ENCODE data around the gene TTC3. TPM values are rescaled to one million over a fixed set of nuclear protein-coding genes. Genes with fewer than 3 reads are reported as not detected.

TTC3 gene
- total RNA-seq, result 100 to 1,000 TPM in 1 of 3 donors, 10 to 100 TPM in 2; 67.2 to 126 (median 98.1) TPM
- long read RNA-seq, donor 1, partial matches to known transcripts, result 23 of 45 reads
- long read RNA-seq, donor 1, other reads (novel, unspliced or antisense), result 19 of 45 reads
- long read RNA-seq, donor 2, partial matches to known transcripts, result 32 of 44 reads
- long read RNA-seq, donor 2, other reads (novel, unspliced or antisense), result 10 of 44 reads

DNA sequence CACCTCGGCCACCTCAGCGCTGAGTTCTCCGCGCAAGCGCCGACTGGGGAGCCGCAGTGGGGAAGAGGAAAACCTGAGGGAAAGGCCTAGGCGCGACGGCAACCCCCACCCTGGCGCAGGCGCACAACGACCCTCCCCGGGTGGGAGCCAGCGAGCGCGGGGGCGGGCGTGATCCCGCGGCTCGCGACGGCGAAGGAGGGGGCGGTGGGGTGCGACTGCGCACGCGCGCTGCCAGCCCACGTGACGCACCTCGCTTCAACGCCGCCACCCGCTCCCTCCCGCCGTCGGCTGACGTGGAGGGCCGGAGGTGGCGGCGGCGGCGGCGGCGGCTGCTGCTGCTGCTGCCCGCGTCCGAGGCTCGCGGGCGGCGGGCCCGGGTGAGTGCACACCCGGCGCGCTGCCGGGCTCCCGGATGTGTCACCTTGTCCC lies at the start of gene TTC3, which contains the start of gene PIGP:
Gene TTC3 (plus strand): TSS at position 267 of the 429 bp plus-strand sequence. CDS start 14,004 bp downstream, outside the sequence.
Gene PIGP (minus strand): TSS at position 84 of the 429 bp plus-strand sequence. CDS start 556 bp downstream, outside the sequence.
- intact Hi-C loops (cut with DNase I, micrococcal nuclease), result no loop called here
- DNase-seq (peak; percentile 93 to 98 (median 95)), ATAC-seq (peak; percentile 92)
- Histone ChIP-seq H3K36me3 (ENCODE audit: low read depth) (no peaks in the 10 kb centered on the region), H3K9me3 (no peaks in the 10 kb centered on the region), H3K4me3 (peak within 1 kb of the TSS; percentile 69), H3K4me1 (ENCODE audit: low read depth) (peaks cover 11% of the 10 kb centered on the region)
- no peak for TF ChIP-seq CTCF (IDR thresholded peaks at IDR 0.05)

- Histone ChIP-seq H3K4me1 (ENCODE audit: low read depth) (no peaks in the 10 kb centered on the region), H3K9me3 (no peaks in the 10 kb centered on the region), H3K4me3 (no peak overlapping the region), H3K36me3 (ENCODE audit: low read depth) (no peaks in the 10 kb centered on the region)
- TF ChIP-seq CTCF (IDR thresholded peaks at IDR 0.05), result no peak
- intact Hi-C loops (cut with DNase I, micrococcal nuclease), result no loop called here
- no peak for ATAC-seq
- no peak for DNase-seq
Observed at GRCh38 chr21:37026499-37026898, 46.6 kb upstream of the TTC3 start.

DNA sequence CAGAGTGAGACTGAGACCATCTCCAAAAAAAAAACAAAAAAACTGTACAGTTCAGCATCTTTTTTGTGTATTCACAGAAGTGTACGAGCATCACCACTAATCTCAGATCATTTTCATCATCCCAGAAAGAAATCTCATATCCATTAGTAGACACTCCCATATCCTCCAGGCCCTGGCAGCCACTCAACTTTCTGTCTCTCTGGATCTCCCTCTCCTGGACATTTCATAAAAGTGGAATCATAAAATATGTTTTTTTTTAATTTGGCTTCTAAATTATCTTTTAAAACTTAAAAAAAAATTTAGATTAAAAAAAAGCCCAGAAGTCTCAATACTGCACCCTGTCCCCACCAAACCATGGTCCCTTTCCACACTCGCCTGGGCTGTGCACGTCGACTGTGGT lies 44.5 kb upstream of the TTC3 start:
- intact Hi-C loops (cut with DNase I, micrococcal nuclease), result no loop called here

DNA sequence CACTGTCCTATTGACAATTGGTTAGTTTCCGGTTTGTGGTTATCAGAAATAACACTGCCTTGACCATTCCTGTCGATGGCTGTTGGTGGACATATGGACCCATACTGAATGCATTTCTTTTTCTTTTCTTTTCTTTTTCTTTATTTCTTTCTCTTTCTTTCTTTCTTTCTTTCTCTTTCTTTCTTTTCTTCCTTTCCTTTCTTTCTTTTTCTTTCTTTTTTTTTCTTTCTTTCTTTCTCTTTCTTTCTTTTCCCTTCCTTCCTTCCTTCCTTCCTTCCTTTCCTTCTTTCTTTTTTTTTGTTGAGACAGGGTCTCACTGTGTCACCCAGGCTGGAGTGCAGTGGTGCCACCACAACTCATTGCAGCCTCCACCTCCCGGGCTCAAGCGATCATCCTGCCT lies 42.2 kb upstream of the TTC3 start:
- DNase-seq, result no peak
- TF ChIP-seq CTCF (IDR thresholded peaks at IDR 0.05), result no peak
- no peaks in the 10 kb centered on the region for H3K9me3 ChIP-seq
- H3K36me3 ChIP-seq (ENCODE audit: low read depth), result no peaks in the 10 kb centered on the region
- H3K4me3 ChIP-seq, result no peak overlapping the region
- no peak for ATAC-seq
- no peaks in the 10 kb centered on the region for H3K4me1 ChIP-seq (ENCODE audit: low read depth)
- intact Hi-C loops (cut with DNase I, micrococcal nuclease), result no loop called here

More for the DNA sequence above, 44.5 kb upstream of the TTC3 start:
- Histone ChIP-seq H3K9me3 (no peaks in the 10 kb centered on the region), H3K4me3 (no peak overlapping the region), H3K36me3 (ENCODE audit: low read depth) (no peaks in the 10 kb centered on the region), H3K4me1 (ENCODE audit: low read depth) (no peaks in the 10 kb centered on the region)
- no peak for DNase-seq
- TF ChIP-seq CTCF (IDR thresholded peaks at IDR 0.05), result no peak
- ATAC-seq, result no peak

DNA sequence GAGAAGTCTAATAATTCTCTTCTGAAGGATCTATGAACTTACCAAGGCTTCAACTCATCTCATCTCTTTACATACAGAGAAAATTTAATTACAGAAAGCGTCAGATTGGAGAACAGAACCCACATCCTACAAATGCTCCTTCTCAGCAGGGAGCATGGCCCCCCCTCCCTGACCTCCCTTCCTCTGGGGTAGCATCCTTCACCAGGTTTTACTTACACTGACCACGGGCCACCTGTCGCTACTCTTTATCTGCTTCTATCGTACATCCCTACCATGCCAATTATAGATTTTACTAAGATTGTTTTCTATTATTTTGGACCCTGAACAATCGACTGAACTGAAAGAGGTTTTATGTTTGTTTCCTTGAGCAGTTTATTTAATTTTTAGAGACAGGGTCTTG lies 40.8 kb upstream of the TTC3 start:
- no peaks in the 10 kb centered on the region for H3K4me1 ChIP-seq (ENCODE audit: low read depth)
- no peak for ATAC-seq
- no peaks in the 10 kb centered on the region for H3K9me3 ChIP-seq
- H3K4me3 ChIP-seq, result no peak overlapping the region
- no peak for TF ChIP-seq CTCF (IDR thresholded peaks at IDR 0.05)
- no peak for DNase-seq
- no peaks in the 10 kb centered on the region for H3K36me3 ChIP-seq (ENCODE audit: low read depth)
- intact Hi-C loops (cut with DNase I, micrococcal nuclease), result no loop called here

Measured in mucosa of descending colon (tissue), 3 donors.